Spleen (tissue), 11 donors: ENCODE results near the gene SRSF6. TPM values are rescaled to one million over a fixed set of nuclear protein-coding genes. Genes with fewer than 3 reads are reported as not detected.
A peak's percentile ranks its signal among the peaks of the same experiment; 100 is the strongest.
"Not testable (repeated sequence)": the region's sequence is repeated elsewhere in the genome, so short reads cannot be mapped to it uniquely, and the experiment has no call there.

Experiments
- DNase-seq: peaks from one replicate; pipeline ENCODE4 v3.0.0-alpha.2; 2020
- H3K27ac ChIP-seq, 8 donors: fragments of 200-600 bp; sonication (generic) in 7 of 8; 1 replicate in 4 of 8; 2 replicates in 4 of 8; pipeline versions ENCODE4 v1.5.0 to v1.8.0; 2016 to 2021; ENCODE audit warnings: inconsistent platforms in 4 of 8, mild to moderate bottlenecking in 4 of 8, moderate library complexity in 1 of 8
- H3K27me3 ChIP-seq, 7 donors: fragments of 200-600 bp; sonication (generic) in 6 of 7; replicated peaks in 1 of 7; 1 replicate in 4 of 7; 2 replicates in 3 of 7; pipeline versions ENCODE4 v1.5.0 to v1.8.0; 2016 to 2021; ENCODE audit warnings: inconsistent platforms in 3 of 7, mild to moderate bottlenecking in 1 of 7
- H3K36me3 ChIP-seq, 6 donors: fragments of 200-600 bp; sonication (generic) in 5 of 6; 1 replicate in 4 of 6; 2 replicates in 2 of 6; pipeline versions ENCODE4 v1.5.0 to v1.8.0; 2016 to 2021; ENCODE audit warnings: inconsistent platforms in 2 of 6
- H3K4me1 ChIP-seq, 6 donors: fragments of 200-600 bp; sonication (generic) in 5 of 6; 1 replicate in 3 of 6; 2 replicates in 3 of 6; pipeline versions ENCODE4 v1.5.0 to v1.8.0; 2016 to 2021; ENCODE audit warnings: inconsistent platforms in 3 of 6
- H3K4me3 ChIP-seq, 8 donors: fragments of 200-600 bp; sonication (generic) in 7 of 8; 1 replicate in 4 of 8; 2 replicates in 4 of 8; pipeline versions ENCODE4 v1.5.0 to v1.8.0; 2016 to 2021; ENCODE audit warnings: inconsistent platforms in 4 of 8, mild to moderate bottlenecking in 4 of 8, moderate library complexity in 2 of 8
- H3K9me3 ChIP-seq, 8 donors: fragments of 200-600 bp; sonication (generic) in 7 of 8; 1 replicate in 4 of 8; 2 replicates in 4 of 8; pipeline versions ENCODE4 v1.5.0 to v1.8.0; 2016 to 2021; ENCODE audit warnings: inconsistent platforms in 4 of 8
- CTCF ChIP-seq, 11 experiments: fragments of 200-600 bp in 7 of 11; fragments of 450-650 bp in 4 of 11; sonication (generic) in 4 of 11; IDR thresholded peaks in 8 of 11; conservative IDR thresholded peaks in 3 of 11; 1 replicate in 7 of 11; 2 replicates in 4 of 11; pipeline versions ENCODE4 v1.4.0 to v1.8.0; 2016 to 2021; ENCODE audit warnings: antibody characterized with exemption in 11 of 11, inconsistent platforms in 4 of 11, mild to moderate bottlenecking in 1 of 11
- POLR2A ChIP-seq, 3 donors: fragments of 450-650 bp; IDR thresholded peaks; one replicate each; pipeline ENCODE4 v1.5.1; 2017; ENCODE audit warnings: antibody characterized with exemption in 3 of 3, mild to moderate bottlenecking in 1 of 3
- POLR2AphosphoS5 ChIP-seq, 3 donors: sonication (generic); formaldehyde crosslinking; IDR thresholded peaks; one replicate each; pipeline ENCODE4 v1.5.1; 2017; ENCODE audit warnings: antibody characterized with exemption in 3 of 3
- WGBS, 5 donors: extraction: QIAGEN DNeasy Blood & Tissue Kit in 3 of 5; methylation state at CpG; one replicate each; pipeline versions ENCODE4 v1.1.5 to v1.1.7; 2013 to 2018; 5-methylcytosine and 5-hydroxymethylcytosine counted together
- intact Hi-C: fragments of 100-400 bp; cut with DNase I; formaldehyde crosslinking; loops from one replicate; pipeline ENCODE4 v1.15.0; 2023; ENCODE audit warnings: low total_unique reads
- polyA plus RNA-seq, 3 donors: library from polyadenylated mRNA; stranded (reverse); fragments of 200-250 nt; gene quantifications; one replicate each; pipeline ENCODE4 v1.2.1, GENCODE V29; 2013
- total RNA-seq, 7 donors: library from RNA; depleted of rRNA in 3 of 7; stranded (reverse); fragments of >200 nt in 3 of 7; fragmentation: NEBNext Ultra II Directional in 4 of 7; extraction: Animal tissue kit (Norgen Biotek cat#: 25700) in 4 of 7; gene quantifications; one replicate each; pipeline versions ENCODE4 v1.1.0 to v1.2.1, GENCODE V29; 2016 to 2021
- donor health status: healthy with polysubstance abuse.
- donor health status: DM: no; HTN: no; CAD: no; lungs with moderate emphysema.
- donor health status: DM: no; HTN: no; CAD: no.
- donor health status: Bipolar disorder and iron deficiency.
- donor health status: healthy.
- donor health status: DM: no; HTN: no; CAD: no.
- donor health status: DM: yes; HTN: yes; CAD: no.

SRSF6 gene
- total and polyA plus RNA-seq, 10 donors = 68.7 to 161 (median 98.6) TPM

GRCh38 chr20:43442282-43442880 lies 15.3 kb upstream of the SRSF6 start:
- Histone ChIP-seq H3K27ac (no peak overlapping the region), H3K36me3 (no peaks in the 10 kb centered on the region), H3K27me3 (peaks cover 0 to 39% (median 4%) of the 10 kb centered on the region in 7 donors), H3K4me1 (no peaks in the 10 kb centered on the region), H3K9me3 (peaks cover 0 to 3% (median 0%) of the 10 kb centered on the region in 8 donors), H3K4me3 (no peak overlapping the region)
- intact Hi-C loops = no loop called here
- TF ChIP-seq POLR2AphosphoS5 (IDR thresholded peaks at IDR 0.05) = no peak
- no peak for TF ChIP-seq POLR2A (IDR thresholded peaks at IDR 0.05)
- no peak for TF ChIP-seq CTCF (IDR thresholded peaks at IDR 0.05 in 8 of 11, conservative IDR thresholded peaks at IDR 0.05 in 3 of 11)
- no peak for DNase-seq
- 56 to 72% (median 67%) methylated on average over 5 of the region's 5 CpGs for WGBS, 5 donors

DNA sequence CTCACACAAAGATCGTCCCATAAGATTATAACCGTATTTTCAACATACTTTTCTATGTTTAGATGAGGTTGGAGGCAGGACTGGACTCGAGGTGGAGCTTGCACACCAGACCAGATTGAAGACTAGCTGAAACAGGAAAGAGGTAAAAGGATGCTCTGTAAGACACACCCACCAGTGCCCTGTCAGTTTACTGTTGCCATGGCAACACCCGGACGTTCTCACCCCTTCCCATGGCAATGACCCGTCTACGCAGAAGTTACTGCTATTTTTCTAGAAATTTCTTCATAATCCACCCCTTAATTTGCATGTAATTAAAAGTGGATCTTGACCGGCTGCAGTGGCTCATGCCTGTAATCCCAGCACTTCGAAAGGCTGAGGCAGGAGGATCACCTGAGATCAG lies 13.6 kb upstream of the SRSF6 start:
- H3K4me1 ChIP-seq = peaks cover 0 to 6% (median 3%) of the 10 kb centered on the region in 6 donors
- peaks cover 0 to under 1% (median 0%) of the 10 kb centered on the region in 8 donors for H3K9me3 ChIP-seq
- DNase-seq = no peak
- H3K36me3 ChIP-seq = no peaks in the 10 kb centered on the region
- H3K27me3 ChIP-seq = peaks cover 0 to 47% (median 5%) of the 10 kb centered on the region in 7 donors
- H3K4me3 ChIP-seq = no peak overlapping the region
- no peak for TF ChIP-seq POLR2A (IDR thresholded peaks at IDR 0.05)
- no peak for TF ChIP-seq POLR2AphosphoS5 (IDR thresholded peaks at IDR 0.05)
- TF ChIP-seq CTCF (IDR thresholded peaks at IDR 0.05 in 8 of 11, conservative IDR thresholded peaks at IDR 0.05 in 3 of 11) = no peak
- intact Hi-C loops = no loop called here
- H3K27ac ChIP-seq = no peak overlapping the region
- WGBS, 5 donors = 67 to 71% (median 67%) methylated on average over 9 of the region's 9 CpGs

GRCh38 chr20:43446361-43446879 lies 11.3 kb upstream of the SRSF6 start:
- DNase-seq = peak; percentile 38
- H3K27me3 ChIP-seq = peaks cover 0 to 65% (median 9%) of the 10 kb centered on the region in 7 donors
- H3K4me1 ChIP-seq = peaks cover 0 to 6% (median 3%) of the 10 kb centered on the region in 6 donors
- H3K9me3 ChIP-seq = no peaks in the 10 kb centered on the region
- H3K27ac ChIP-seq = no peak overlapping the region
- intact Hi-C loops = loop anchor here (5.0 kb wide), 1 partner anchor 246 kb away; no protein-coding TSS in a partner anchor
- H3K36me3 ChIP-seq = no peaks in the 10 kb centered on the region
- 42 to 60% (median 51%) methylated on average over 5 to 6 of the region's 6 CpGs for WGBS, 5 donors
- TF ChIP-seq POLR2AphosphoS5 (IDR thresholded peaks at IDR 0.05) (no peak), CTCF (IDR thresholded peaks at IDR 0.05 in 8 of 11, conservative IDR thresholded peaks at IDR 0.05 in 3 of 11) (no peak), POLR2A (IDR thresholded peaks at IDR 0.05) (no peak)
- no peak overlapping the region for H3K4me3 ChIP-seq

DNA sequence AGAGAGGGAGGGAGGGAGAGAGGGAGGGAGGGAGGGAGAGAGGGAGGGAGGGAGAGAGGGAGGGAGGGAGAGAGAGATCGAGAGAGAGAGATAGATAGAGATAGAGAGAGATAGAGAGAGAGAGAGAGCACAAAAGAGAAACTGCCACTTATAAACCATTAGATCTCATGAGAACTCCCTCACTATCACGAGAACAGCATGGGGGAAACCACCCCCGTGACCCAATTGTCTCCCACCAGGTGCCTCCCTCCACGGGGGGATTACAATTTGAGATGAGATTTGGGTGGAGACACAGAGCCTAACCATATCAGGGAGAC lies 9.3 kb upstream of the SRSF6 start:
- not testable (repeated sequence) for DNase-seq, H3K36me3 ChIP-seq, H3K4me1 ChIP-seq, H3K9me3 ChIP-seq, H3K4me3 ChIP-seq, H3K27ac ChIP-seq
- 14 to 25% (median 22%) methylated on average over 4 of the region's 4 CpGs for WGBS, 5 donors
- intact Hi-C loops = loop anchor here (5.0 kb wide), 1 partner anchor 244 kb away; no protein-coding TSS in a partner anchor
- peaks cover 0 to 51% (median 6%) of the 10 kb centered on the region in 7 donors for H3K27me3 ChIP-seq
